ENCODE results near the gene ZNF319.

DNA sequence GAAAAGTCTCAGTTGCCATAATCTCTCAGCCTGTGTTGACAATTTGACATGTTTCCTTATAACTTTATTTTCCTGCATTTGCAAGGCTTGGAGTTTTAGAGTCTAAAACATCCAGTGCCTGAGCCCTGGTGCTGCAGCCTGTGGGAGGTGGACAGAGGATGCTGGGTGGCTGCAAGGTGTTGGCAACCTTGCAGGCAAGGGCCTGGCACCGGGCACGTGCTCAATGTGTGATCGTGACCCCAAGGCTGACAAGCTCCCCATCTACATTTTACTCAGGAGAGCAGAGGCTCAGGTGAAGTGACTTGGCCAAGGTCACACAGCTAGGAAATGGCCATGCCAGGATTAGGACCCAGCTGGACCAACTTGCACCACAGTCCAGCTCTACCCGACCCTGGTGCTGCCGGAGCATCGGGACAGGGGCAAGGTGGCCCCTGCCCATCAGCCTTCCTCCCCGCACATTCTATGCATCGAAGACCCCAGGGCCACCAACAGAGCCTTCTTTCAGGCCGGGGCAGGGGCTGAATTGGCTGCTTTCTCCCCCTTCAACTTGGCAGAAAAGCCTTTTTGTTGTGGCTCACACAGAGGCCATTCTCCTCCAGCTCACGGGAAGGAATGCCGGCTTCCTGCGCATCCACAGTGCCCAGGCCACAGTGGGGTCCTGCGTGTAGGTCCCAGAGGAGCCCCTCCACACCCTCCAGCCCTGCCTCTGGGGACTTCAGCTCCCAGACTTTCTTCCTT lies 48.2 kb upstream of the ZNF319 start:
- TF ChIP-seq SP1 (IDR thresholded peaks at IDR 0.05; ENCODE audit: low read depth, low read length) (no peak), ASH2L (IDR thresholded peaks at IDR 0.05; ENCODE audit: low read length) (no peak), POLR2A (IDR thresholded peaks at IDR 0.05; ENCODE audit: control extremely low read depth in 1 of 2, low read depth in 2 of 2, low read length in 2 of 2) (no peak), YY1 (IDR thresholded peaks at IDR 0.05; ENCODE audit: low read depth, low read length) (no peak), SIN3A (conservative IDR thresholded peaks at IDR 0.05 in 1 of 2, IDR thresholded peaks at IDR 0.05 in 1 of 2; ENCODE audit: low read depth in 1 of 2, low read length in 2 of 2) (no peak), CHD2 (IDR thresholded peaks at IDR 0.05; ENCODE audit: low read length) (no peak)
- TF ChIP-seq, protein P1, sequence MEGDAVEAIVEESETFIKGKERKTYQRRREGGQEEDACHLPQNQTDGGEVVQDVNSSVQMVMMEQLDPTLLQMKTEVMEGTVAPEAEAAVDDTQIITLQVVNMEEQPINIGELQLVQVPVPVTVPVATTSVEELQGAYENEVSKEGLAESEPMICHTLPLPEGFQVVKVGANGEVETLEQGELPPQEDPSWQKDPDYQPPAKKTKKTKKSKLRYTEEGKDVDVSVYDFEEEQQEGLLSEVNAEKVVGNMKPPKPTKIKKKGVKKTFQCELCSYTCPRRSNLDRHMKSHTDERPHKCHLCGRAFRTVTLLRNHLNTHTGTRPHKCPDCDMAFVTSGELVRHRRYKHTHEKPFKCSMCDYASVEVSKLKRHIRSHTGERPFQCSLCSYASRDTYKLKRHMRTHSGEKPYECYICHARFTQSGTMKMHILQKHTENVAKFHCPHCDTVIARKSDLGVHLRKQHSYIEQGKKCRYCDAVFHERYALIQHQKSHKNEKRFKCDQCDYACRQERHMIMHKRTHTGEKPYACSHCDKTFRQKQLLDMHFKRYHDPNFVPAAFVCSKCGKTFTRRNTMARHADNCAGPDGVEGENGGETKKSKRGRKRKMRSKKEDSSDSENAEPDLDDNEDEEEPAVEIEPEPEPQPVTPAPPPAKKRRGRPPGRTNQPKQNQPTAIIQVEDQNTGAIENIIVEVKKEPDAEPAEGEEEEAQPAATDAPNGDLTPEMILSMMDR (IDR thresholded peaks at IDR 0.05; ENCODE audit: control extremely low read depth in 1 of 3, insufficient read depth in 1 of 3, low read depth in 1 of 3, low read length in 3 of 3), result no peak
- TF ChIP-seq, protein P2, sequence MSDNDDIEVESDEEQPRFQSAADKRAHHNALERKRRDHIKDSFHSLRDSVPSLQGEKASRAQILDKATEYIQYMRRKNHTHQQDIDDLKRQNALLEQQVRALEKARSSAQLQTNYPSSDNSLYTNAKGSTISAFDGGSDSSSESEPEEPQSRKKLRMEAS (IDR thresholded peaks at IDR 0.05), result no peak
- TF ChIP-seq, protein P3, sequence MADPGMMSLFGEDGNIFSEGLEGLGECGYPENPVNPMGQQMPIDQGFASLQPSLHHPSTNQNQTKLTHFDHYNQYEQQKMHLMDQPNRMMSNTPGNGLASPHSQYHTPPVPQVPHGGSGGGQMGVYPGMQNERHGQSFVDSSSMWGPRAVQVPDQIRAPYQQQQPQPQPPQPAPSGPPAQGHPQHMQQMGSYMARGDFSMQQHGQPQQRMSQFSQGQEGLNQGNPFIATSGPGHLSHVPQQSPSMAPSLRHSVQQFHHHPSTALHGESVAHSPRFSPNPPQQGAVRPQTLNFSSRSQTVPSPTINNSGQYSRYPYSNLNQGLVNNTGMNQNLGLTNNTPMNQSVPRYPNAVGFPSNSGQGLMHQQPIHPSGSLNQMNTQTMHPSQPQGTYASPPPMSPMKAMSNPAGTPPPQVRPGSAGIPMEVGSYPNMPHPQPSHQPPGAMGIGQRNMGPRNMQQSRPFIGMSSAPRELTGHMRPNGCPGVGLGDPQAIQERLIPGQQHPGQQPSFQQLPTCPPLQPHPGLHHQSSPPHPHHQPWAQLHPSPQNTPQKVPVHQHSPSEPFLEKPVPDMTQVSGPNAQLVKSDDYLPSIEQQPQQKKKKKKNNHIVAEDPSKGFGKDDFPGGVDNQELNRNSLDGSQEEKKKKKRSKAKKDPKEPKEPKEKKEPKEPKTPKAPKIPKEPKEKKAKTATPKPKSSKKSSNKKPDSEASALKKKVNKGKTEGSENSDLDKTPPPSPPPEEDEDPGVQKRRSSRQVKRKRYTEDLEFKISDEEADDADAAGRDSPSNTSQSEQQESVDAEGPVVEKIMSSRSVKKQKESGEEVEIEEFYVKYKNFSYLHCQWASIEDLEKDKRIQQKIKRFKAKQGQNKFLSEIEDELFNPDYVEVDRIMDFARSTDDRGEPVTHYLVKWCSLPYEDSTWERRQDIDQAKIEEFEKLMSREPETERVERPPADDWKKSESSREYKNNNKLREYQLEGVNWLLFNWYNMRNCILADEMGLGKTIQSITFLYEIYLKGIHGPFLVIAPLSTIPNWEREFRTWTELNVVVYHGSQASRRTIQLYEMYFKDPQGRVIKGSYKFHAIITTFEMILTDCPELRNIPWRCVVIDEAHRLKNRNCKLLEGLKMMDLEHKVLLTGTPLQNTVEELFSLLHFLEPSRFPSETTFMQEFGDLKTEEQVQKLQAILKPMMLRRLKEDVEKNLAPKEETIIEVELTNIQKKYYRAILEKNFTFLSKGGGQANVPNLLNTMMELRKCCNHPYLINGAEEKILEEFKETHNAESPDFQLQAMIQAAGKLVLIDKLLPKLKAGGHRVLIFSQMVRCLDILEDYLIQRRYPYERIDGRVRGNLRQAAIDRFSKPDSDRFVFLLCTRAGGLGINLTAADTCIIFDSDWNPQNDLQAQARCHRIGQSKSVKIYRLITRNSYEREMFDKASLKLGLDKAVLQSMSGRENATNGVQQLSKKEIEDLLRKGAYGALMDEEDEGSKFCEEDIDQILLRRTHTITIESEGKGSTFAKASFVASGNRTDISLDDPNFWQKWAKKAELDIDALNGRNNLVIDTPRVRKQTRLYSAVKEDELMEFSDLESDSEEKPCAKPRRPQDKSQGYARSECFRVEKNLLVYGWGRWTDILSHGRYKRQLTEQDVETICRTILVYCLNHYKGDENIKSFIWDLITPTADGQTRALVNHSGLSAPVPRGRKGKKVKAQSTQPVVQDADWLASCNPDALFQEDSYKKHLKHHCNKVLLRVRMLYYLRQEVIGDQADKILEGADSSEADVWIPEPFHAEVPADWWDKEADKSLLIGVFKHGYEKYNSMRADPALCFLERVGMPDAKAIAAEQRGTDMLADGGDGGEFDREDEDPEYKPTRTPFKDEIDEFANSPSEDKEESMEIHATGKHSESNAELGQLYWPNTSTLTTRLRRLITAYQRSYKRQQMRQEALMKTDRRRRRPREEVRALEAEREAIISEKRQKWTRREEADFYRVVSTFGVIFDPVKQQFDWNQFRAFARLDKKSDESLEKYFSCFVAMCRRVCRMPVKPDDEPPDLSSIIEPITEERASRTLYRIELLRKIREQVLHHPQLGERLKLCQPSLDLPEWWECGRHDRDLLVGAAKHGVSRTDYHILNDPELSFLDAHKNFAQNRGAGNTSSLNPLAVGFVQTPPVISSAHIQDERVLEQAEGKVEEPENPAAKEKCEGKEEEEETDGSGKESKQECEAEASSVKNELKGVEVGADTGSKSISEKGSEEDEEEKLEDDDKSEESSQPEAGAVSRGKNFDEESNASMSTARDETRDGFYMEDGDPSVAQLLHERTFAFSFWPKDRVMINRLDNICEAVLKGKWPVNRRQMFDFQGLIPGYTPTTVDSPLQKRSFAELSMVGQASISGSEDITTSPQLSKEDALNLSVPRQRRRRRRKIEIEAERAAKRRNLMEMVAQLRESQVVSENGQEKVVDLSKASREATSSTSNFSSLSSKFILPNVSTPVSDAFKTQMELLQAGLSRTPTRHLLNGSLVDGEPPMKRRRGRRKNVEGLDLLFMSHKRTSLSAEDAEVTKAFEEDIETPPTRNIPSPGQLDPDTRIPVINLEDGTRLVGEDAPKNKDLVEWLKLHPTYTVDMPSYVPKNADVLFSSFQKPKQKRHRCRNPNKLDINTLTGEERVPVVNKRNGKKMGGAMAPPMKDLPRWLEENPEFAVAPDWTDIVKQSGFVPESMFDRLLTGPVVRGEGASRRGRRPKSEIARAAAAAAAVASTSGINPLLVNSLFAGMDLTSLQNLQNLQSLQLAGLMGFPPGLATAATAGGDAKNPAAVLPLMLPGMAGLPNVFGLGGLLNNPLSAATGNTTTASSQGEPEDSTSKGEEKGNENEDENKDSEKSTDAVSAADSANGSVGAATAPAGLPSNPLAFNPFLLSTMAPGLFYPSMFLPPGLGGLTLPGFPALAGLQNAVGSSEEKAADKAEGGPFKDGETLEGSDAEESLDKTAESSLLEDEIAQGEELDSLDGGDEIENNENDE (IDR thresholded peaks at IDR 0.05; ENCODE audit: insufficient replicate concordance, low read length), result no peak
